ENCODE measurements around the gene DTWD2. TPM values are rescaled to one million over a fixed set of nuclear protein-coding genes. Genes with fewer than 3 reads are reported as not detected.
"Not testable (repeated sequence)": the region's sequence is repeated elsewhere in the genome, so short reads cannot be mapped to it uniquely, and the experiment has no call there.

The DTWD2 gene
- total and polyA plus RNA-seq, 7 experiments from 2014 or later = 2.5 to 5.8 (median 3.4) TPM

GRCh38 chr5:118931564-118931963, 56.8 kb downstream of the DTWD2 start:
- H3K9me3 Mint-ChIP-seq = peaks cover 0 to 5% (median 0%) of the 10 kb centered on the region in 11 donors

GRCh38 chr5:118924006-118924389, 64.3 kb downstream of the DTWD2 start:
- no peak overlapping the region for H3K27ac ChIP-seq (ENCODE audit: low read depth, low read length)
- H3K4me3 Mint-ChIP-seq = no peak overlapping the region
- H3K4me3 ChIP-seq (ENCODE audit: low read length) = no peak overlapping the region
- H3K4me1 Mint-ChIP-seq = no peaks in the 10 kb centered on the region
- H3K4me1 ChIP-seq (ENCODE audit: control insufficient read depth in 2 of 2, insufficient read depth in 2 of 2, low read length in 2 of 2) = no peaks in the 10 kb centered on the region
- H3K27me3 ChIP-seq (ENCODE audit: control insufficient read depth in 2 of 2, insufficient read depth in 2 of 2, low read length in 2 of 2) = no peaks in the 10 kb centered on the region
- ChIA-PET CTCF (no interaction called here), POLR2A (no interaction called here)
- intact Hi-C loops (cut with micrococcal nuclease) = no loop called here
- H3K9me3 ChIP-seq (ENCODE audit: control insufficient read depth in 2 of 3, low read length in 3 of 3) = no peaks in the 10 kb centered on the region
- no peak overlapping the region for H3K27ac Mint-ChIP-seq
- H3K27me3 Mint-ChIP-seq = no peaks in the 10 kb centered on the region
- H3K9me3 Mint-ChIP-seq = no peaks in the 10 kb centered on the region
- peaks cover 0 to 51% (median 30%) of the 10 kb centered on the region in 5 donors for H3K36me3 Mint-ChIP-seq
- DNase-seq = no peak
- ATAC-seq = no peak
- H3K36me3 ChIP-seq (ENCODE audit: control insufficient read depth in 2 of 3, insufficient read depth in 3 of 3, low read length in 3 of 3) = peaks cover 0 to 4% (median 0%) of the 10 kb centered on the region in 3 experiments

More at GRCh38 chr5:118931564-118931963, 56.8 kb downstream of the DTWD2 start:
- ATAC-seq (no peak), DNase-seq (no peak)
- no peaks in the 10 kb centered on the region for H3K27me3 ChIP-seq (ENCODE audit: control insufficient read depth in 2 of 2, insufficient read depth in 2 of 2, low read length in 2 of 2)
- H3K9me3 ChIP-seq (ENCODE audit: control insufficient read depth in 2 of 3, low read length in 3 of 3) = no peaks in the 10 kb centered on the region
- Mint-ChIP-seq H3K4me1 (no peaks in the 10 kb centered on the region), H3K27me3 (no peaks in the 10 kb centered on the region), H3K4me3 (no peak overlapping the region), H3K36me3 (peaks cover 0 to 59% (median 29%) of the 10 kb centered on the region in 5 donors), H3K27ac (no peak overlapping the region)
- intact Hi-C loops (cut with micrococcal nuclease) = no loop called here
- CTCF ChIA-PET = no interaction called here
- H3K36me3 ChIP-seq (ENCODE audit: control insufficient read depth in 2 of 3, insufficient read depth in 3 of 3, low read length in 3 of 3) = peaks cover 0 to 4% (median 0%) of the 10 kb centered on the region in 3 experiments
- H3K4me3 ChIP-seq (ENCODE audit: low read length) = no peak overlapping the region
- POLR2A ChIA-PET = no interaction called here
- H3K4me1 ChIP-seq (ENCODE audit: control insufficient read depth in 2 of 2, insufficient read depth in 2 of 2, low read length in 2 of 2) = no peaks in the 10 kb centered on the region
- no peak overlapping the region for H3K27ac ChIP-seq (ENCODE audit: low read depth, low read length)

- Histone ChIP-seq H3K27ac (ENCODE audit: low read depth, low read length) (no peak overlapping the region), H3K27me3 (ENCODE audit: control insufficient read depth in 2 of 2, insufficient read depth in 2 of 2, low read length in 2 of 2) (no peaks in the 10 kb centered on the region), H3K9me3 (ENCODE audit: control insufficient read depth in 2 of 3, low read length in 3 of 3) (no peaks in the 10 kb centered on the region), H3K36me3 (ENCODE audit: control insufficient read depth in 2 of 3, insufficient read depth in 3 of 3, low read length in 3 of 3) (peaks cover 0 to 4% (median 0%) of the 10 kb centered on the region in 3 experiments), H3K4me1 (ENCODE audit: control insufficient read depth in 2 of 2, insufficient read depth in 2 of 2, low read length in 2 of 2) (no peaks in the 10 kb centered on the region), H3K4me3 (ENCODE audit: low read length) (no peak overlapping the region)
- CTCF ChIA-PET = no interaction called here
- Mint-ChIP-seq H3K9me3 (no peaks in the 10 kb centered on the region), H3K27ac (no peak overlapping the region), H3K4me3 (no peak overlapping the region), H3K36me3 (peaks cover 0 to 53% (median 32%) of the 10 kb centered on the region in 5 donors), H3K4me1 (no peaks in the 10 kb centered on the region), H3K27me3 (no peaks in the 10 kb centered on the region)
- POLR2A ChIA-PET = no interaction called here
- intact Hi-C loops (cut with micrococcal nuclease) = no loop called here
- DNase-seq (no peak), ATAC-seq (no peak)
Measured at GRCh38 chr5:118923295-118924005, 64.9 kb downstream of the DTWD2 start.

GRCh38 chr5:118921866-118922265, 66.5 kb downstream of the DTWD2 start:
- ChIA-PET CTCF (no interaction called here), POLR2A (no interaction called here)
- H3K27ac ChIP-seq (ENCODE audit: low read depth, low read length) = no peak overlapping the region
- Mint-ChIP-seq H3K9me3 (no peaks in the 10 kb centered on the region), H3K27ac (no peak overlapping the region), H3K4me3 (no peak overlapping the region), H3K36me3 (peaks cover 0 to 64% (median 40%) of the 10 kb centered on the region in 5 donors), H3K27me3 (no peaks in the 10 kb centered on the region), H3K4me1 (no peaks in the 10 kb centered on the region)
- H3K4me3 ChIP-seq (ENCODE audit: low read length) = no peak overlapping the region
- no peak for ATAC-seq
- no peaks in the 10 kb centered on the region for H3K4me1 ChIP-seq (ENCODE audit: control insufficient read depth in 2 of 2, insufficient read depth in 2 of 2, low read length in 2 of 2)
- no peak for DNase-seq
- intact Hi-C loops (cut with micrococcal nuclease) = no loop called here
- no peaks in the 10 kb centered on the region for H3K27me3 ChIP-seq (ENCODE audit: control insufficient read depth in 2 of 2, insufficient read depth in 2 of 2, low read length in 2 of 2)
- H3K9me3 ChIP-seq (ENCODE audit: control insufficient read depth in 2 of 3, low read length in 3 of 3) = no peaks in the 10 kb centered on the region
- peaks cover 0 to 3% (median 0%) of the 10 kb centered on the region in 3 experiments for H3K36me3 ChIP-seq (ENCODE audit: control insufficient read depth in 2 of 3, insufficient read depth in 3 of 3, low read length in 3 of 3)

- CTCF ChIA-PET = no interaction called here
- POLR2A ChIA-PET = no interaction called here
- H3K36me3 Mint-ChIP-seq = peaks cover 0 to 50% (median 35%) of the 10 kb centered on the region in 5 donors
Measured at GRCh38 chr5:118919016-118919415, 69.3 kb downstream of the DTWD2 start.

GRCh38 chr5:118918232-118918631, 70.1 kb downstream of the DTWD2 start:
- DNase-seq = no peak
- peaks cover 0 to 44% (median 29%) of the 10 kb centered on the region in 5 donors for H3K36me3 Mint-ChIP-seq
- H3K27me3 ChIP-seq (ENCODE audit: control insufficient read depth in 2 of 2, insufficient read depth in 2 of 2, low read length in 2 of 2) = no peaks in the 10 kb centered on the region
- no peaks in the 10 kb centered on the region for H3K27me3 Mint-ChIP-seq
- CTCF ChIA-PET = no interaction called here
- no peak overlapping the region for H3K27ac ChIP-seq (ENCODE audit: low read depth, low read length)
- POLR2A ChIA-PET = no interaction called here
- ATAC-seq = no peak
- no peaks in the 10 kb centered on the region for H3K4me1 ChIP-seq (ENCODE audit: control insufficient read depth in 2 of 2, insufficient read depth in 2 of 2, low read length in 2 of 2)
- no peaks in the 10 kb centered on the region for H3K36me3 ChIP-seq (ENCODE audit: control insufficient read depth in 2 of 3, insufficient read depth in 3 of 3, low read length in 3 of 3)
- no peak overlapping the region for H3K4me3 ChIP-seq (ENCODE audit: low read length)
- no peak overlapping the region for H3K4me3 Mint-ChIP-seq
- H3K27ac Mint-ChIP-seq = no peak overlapping the region
- H3K9me3 Mint-ChIP-seq = peaks cover 0 to 3% (median 0%) of the 10 kb centered on the region in 11 donors
- H3K4me1 Mint-ChIP-seq = no peaks in the 10 kb centered on the region
- intact Hi-C loops (cut with micrococcal nuclease) = no loop called here
- H3K9me3 ChIP-seq (ENCODE audit: control insufficient read depth in 2 of 3, low read length in 3 of 3) = no peaks in the 10 kb centered on the region

More at GRCh38 chr5:118919016-118919415, 69.3 kb downstream of the DTWD2 start:
- Histone ChIP-seq H3K9me3 (ENCODE audit: control insufficient read depth in 2 of 3, low read length in 3 of 3) (no peaks in the 10 kb centered on the region), H3K4me1 (ENCODE audit: control insufficient read depth in 2 of 2, insufficient read depth in 2 of 2, low read length in 2 of 2) (no peaks in the 10 kb centered on the region), H3K27me3 (ENCODE audit: control insufficient read depth in 2 of 2, insufficient read depth in 2 of 2, low read length in 2 of 2) (no peaks in the 10 kb centered on the region), H3K27ac (ENCODE audit: low read depth, low read length) (no peak overlapping the region), H3K4me3 (ENCODE audit: low read length) (no peak overlapping the region), H3K36me3 (ENCODE audit: control insufficient read depth in 2 of 3, insufficient read depth in 3 of 3, low read length in 3 of 3) (no peaks in the 10 kb centered on the region)
- intact Hi-C loops (cut with micrococcal nuclease) = no loop called here
- Mint-ChIP-seq H3K27ac (no peak overlapping the region), H3K9me3 (peaks cover 0 to 3% (median 0%) of the 10 kb centered on the region in 11 donors), H3K27me3 (no peaks in the 10 kb centered on the region), H3K4me3 (no peak overlapping the region), H3K4me1 (no peaks in the 10 kb centered on the region)
- ATAC-seq = no peak
- no peak for DNase-seq

- ATAC-seq; H3K27me3 ChIP-seq (ENCODE audit: control insufficient read depth in 2 of 2, insufficient read depth in 2 of 2, low read length in 2 of 2); H3K4me1 ChIP-seq (ENCODE audit: control insufficient read depth in 2 of 2, insufficient read depth in 2 of 2, low read length in 2 of 2); H3K27me3 Mint-ChIP-seq; intact Hi-C loops (cut with micrococcal nuclease); H3K9me3 ChIP-seq (ENCODE audit: control insufficient read depth in 2 of 3, low read length in 3 of 3); H3K27ac Mint-ChIP-seq; H3K4me1 Mint-ChIP-seq; H3K36me3 ChIP-seq (ENCODE audit: control insufficient read depth in 2 of 3, insufficient read depth in 3 of 3, low read length in 3 of 3); H3K4me3 ChIP-seq (ENCODE audit: low read length); H3K4me3 Mint-ChIP-seq; POLR2A ChIA-PET; H3K27ac ChIP-seq (ENCODE audit: low read depth, low read length); H3K9me3 Mint-ChIP-seq; DNase-seq: not testable (repeated sequence)
- H3K36me3 Mint-ChIP-seq = peaks cover 0 to 30% (median 10%) of the 10 kb centered on the region in 5 donors
- CTCF ChIA-PET = interaction anchor here (0.7 kb wide), 1 partner anchor 211 kb away, joined by 4 read pairs; no protein-coding TSS in a partner anchor
Measured at GRCh38 chr5:118907536-118907935, 80.8 kb downstream of the DTWD2 start.

Measured in naive thymus-derived CD4-positive, alpha-beta T cell (primary cell).